Measurements from ENCODE around the gene DCLK1. TPM values are rescaled to one million over a fixed set of nuclear protein-coding genes. Genes with fewer than 3 reads are reported as not detected.

DCLK1 gene
- total RNA-seq, 1 donor = not detected

DNA sequence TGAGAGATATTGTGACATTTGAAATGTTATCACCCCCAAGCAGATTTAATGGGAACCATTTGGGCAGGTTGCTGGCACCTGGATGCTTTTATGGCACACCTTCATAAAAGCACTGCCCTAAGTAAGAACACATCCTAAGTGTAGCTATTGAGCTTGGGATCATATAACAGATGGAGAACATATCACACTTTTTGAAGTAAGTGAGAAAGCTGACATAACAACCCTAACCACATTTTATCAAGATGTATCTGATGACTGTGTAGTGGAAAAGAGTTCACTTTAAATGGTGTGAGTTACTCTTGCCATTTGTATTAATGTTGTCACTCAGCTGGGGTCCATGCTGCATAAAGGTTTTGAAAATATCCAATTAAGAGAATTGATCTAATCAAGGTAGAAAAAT lies 287.9 kb downstream of the DCLK1 start:
- Histone ChIP-seq H3K4me3 (ENCODE audit: low read length) (no peak overlapping the region), H3K4me1 (ENCODE audit: insufficient read depth, low read length) (no peaks in the 10 kb centered on the region), H3K27me3 (ENCODE audit: insufficient read depth, low read length) (no peaks in the 10 kb centered on the region), H3K9me3 (ENCODE audit: low read depth, low read length) (no peaks in the 10 kb centered on the region)

- H3K9me3 ChIP-seq (ENCODE audit: low read depth, low read length) = no peaks in the 10 kb centered on the region
- H3K4me1 ChIP-seq (ENCODE audit: insufficient read depth, low read length) = no peaks in the 10 kb centered on the region
- H3K4me3 ChIP-seq (ENCODE audit: low read length) = no peak overlapping the region
- no peaks in the 10 kb centered on the region for H3K27me3 ChIP-seq (ENCODE audit: insufficient read depth, low read length)
Measured at GRCh38 chr13:35841060-35841521, 290.1 kb downstream of the DCLK1 start.

DNA sequence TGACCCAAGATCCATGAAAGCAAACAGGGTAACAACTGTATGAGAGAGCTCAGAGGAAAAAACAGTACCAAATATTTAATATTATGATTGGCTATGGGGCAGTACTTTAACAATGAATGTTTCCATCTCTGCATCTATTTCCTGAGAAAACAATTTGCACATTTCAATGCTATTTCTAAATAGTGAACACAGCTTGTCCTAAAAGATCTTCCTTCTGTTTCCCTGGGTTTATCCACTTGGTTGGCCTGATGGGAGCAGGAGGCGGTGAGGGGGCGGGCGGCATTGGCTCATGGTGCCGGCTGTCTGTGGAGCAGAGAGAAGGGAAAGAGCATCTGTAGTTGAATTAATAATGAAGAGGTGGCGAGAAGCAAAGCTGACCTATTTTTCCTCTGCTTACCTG lies 291.4 kb downstream of the DCLK1 start:
- Histone ChIP-seq H3K4me3 (ENCODE audit: low read length) (no peak overlapping the region), H3K27me3 (ENCODE audit: insufficient read depth, low read length) (no peaks in the 10 kb centered on the region), H3K9me3 (ENCODE audit: low read depth, low read length) (no peaks in the 10 kb centered on the region), H3K4me1 (ENCODE audit: insufficient read depth, low read length) (no peaks in the 10 kb centered on the region)

DNA sequence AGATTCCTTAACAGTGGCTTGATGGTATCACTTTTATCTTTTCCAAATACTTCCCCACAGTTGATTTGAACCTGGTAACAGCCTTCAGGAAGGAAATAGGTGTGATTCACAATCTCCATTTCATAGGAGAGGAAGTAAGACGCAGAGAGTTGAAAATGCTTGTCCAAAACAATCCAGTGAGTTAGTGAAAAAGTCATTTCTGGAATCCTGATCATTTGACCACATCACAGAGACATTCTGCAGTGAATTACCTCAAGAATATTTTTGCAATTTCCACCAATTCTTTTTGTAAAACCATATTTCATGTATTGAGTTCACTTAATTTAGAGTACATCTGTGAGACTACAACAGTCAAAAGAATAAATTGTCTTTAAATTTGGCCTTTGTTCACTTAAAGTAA lies 292.8 kb downstream of the DCLK1 start:
- Histone ChIP-seq H3K4me3 (ENCODE audit: low read length) (no peak overlapping the region), H3K4me1 (ENCODE audit: insufficient read depth, low read length) (no peaks in the 10 kb centered on the region)

DNA sequence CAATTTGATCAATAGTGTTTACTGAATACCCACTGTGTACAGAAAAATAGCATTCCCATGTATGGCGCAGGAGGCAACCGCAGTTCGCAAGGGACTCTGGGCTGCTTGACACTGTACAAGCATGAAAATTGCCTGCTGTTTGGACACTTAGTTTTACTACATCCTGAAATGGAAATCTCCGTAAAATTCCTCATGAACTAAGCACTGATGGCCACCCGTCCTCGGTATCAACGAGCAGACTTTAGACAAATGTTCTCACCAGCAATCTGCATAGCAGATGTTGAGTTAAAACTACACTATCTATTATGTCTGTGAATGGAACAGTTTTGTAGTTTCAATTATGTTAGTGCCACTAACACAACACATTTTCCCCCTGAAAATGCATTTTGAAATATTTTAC lies 294.7 kb downstream of the DCLK1 start:
- H3K4me3 ChIP-seq (ENCODE audit: low read length) = no peak overlapping the region
- no peaks in the 10 kb centered on the region for H3K9me3 ChIP-seq (ENCODE audit: low read depth, low read length)
- H3K27me3 ChIP-seq (ENCODE audit: insufficient read depth, low read length) = no peaks in the 10 kb centered on the region
- no peaks in the 10 kb centered on the region for H3K4me1 ChIP-seq (ENCODE audit: insufficient read depth, low read length)

More for the DNA sequence above, 292.8 kb downstream of the DCLK1 start:
- Histone ChIP-seq H3K9me3 (ENCODE audit: low read depth, low read length) (no peaks in the 10 kb centered on the region), H3K27me3 (ENCODE audit: insufficient read depth, low read length) (no peaks in the 10 kb centered on the region)

GRCh38 chr13:35835989-35836388 lies 295.2 kb downstream of the DCLK1 start:
- H3K4me3 ChIP-seq (ENCODE audit: low read length) = no peak overlapping the region
- H3K27me3 ChIP-seq (ENCODE audit: insufficient read depth, low read length) = no peaks in the 10 kb centered on the region
- no peaks in the 10 kb centered on the region for H3K4me1 ChIP-seq (ENCODE audit: insufficient read depth, low read length)
- H3K9me3 ChIP-seq (ENCODE audit: low read depth, low read length) = no peaks in the 10 kb centered on the region

DNA sequence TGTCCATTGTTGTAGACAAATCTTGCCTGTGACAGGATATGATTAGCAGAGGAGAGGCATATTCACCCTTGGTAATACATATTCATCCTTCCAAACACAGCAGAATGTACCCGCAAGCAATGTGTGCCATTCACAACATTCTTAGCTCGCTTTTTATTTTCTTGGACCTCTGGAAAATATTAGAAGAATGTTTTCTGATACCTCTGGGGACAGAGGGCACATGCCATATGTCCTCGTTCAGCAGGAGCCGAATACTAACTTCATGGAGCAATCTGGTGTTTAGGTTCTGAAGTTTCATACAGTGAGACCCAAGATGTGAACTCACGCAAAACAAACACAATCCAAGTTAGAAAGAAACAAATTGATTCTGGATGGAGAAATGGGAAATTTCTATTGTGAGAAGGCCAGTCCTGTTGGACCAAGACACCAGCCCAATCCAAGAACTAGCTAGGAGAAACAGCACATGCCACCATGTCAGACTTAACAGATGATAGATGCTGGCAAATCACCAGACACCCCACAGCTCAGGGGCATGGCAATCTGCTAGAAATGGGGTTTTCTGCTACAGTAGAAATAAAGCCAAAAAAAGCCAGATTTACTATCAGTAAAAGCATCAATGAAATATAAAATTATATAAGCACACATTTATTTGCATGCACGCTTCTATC lies 297.4 kb downstream of the DCLK1 start:
- Histone ChIP-seq H3K27me3 (ENCODE audit: insufficient read depth, low read length) (no peaks in the 10 kb centered on the region), H3K4me3 (ENCODE audit: low read length) (no peak overlapping the region), H3K9me3 (ENCODE audit: low read depth, low read length) (no peaks in the 10 kb centered on the region), H3K4me1 (ENCODE audit: insufficient read depth, low read length) (no peaks in the 10 kb centered on the region)

GRCh38 chr13:35833031-35833430 lies 298.2 kb downstream of the DCLK1 start:
- Histone ChIP-seq H3K4me3 (ENCODE audit: low read length) (no peak overlapping the region), H3K4me1 (ENCODE audit: insufficient read depth, low read length) (no peaks in the 10 kb centered on the region), H3K27me3 (ENCODE audit: insufficient read depth, low read length) (no peaks in the 10 kb centered on the region), H3K9me3 (ENCODE audit: low read depth, low read length) (no peaks in the 10 kb centered on the region)

- no peak overlapping the region for H3K4me3 ChIP-seq (ENCODE audit: low read length)
- no peaks in the 10 kb centered on the region for H3K9me3 ChIP-seq (ENCODE audit: low read depth, low read length)
- H3K4me1 ChIP-seq (ENCODE audit: insufficient read depth, low read length) = no peaks in the 10 kb centered on the region
- no peaks in the 10 kb centered on the region for H3K27me3 ChIP-seq (ENCODE audit: insufficient read depth, low read length)
Measured at GRCh38 chr13:35832551-35832950, 298.6 kb downstream of the DCLK1 start.

DNA sequence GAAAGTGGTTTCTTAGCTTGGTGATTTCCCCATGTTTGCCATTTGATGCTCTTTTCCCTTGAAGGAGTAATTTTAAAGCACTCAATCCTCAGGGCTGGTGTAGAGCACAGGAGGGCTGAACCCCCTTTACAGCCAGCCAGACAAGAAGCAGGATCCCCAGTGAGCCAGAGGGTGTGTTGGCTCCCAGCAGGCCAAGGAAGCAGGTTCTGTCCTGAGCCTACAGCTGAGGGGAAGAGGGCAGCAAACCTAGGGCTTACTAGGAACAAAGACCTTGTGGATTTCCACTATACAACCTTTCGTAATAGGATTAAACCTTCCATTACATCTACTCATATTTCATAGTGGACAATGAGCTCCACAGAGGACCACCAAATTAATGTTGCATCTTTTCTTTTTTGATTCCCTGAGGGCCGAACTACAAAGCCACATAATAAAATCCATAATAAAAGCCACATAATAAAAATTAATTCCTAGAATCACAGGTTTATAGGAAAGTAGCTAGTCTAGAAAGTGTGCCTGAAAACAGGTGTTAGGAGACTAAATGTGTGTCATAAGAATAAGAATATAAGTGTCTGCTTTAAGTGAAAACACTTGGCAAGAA lies 300.2 kb downstream of the DCLK1 start:
- H3K9me3 ChIP-seq (ENCODE audit: low read depth, low read length) = no peaks in the 10 kb centered on the region
- no peaks in the 10 kb centered on the region for H3K27me3 ChIP-seq (ENCODE audit: insufficient read depth, low read length)
- no peaks in the 10 kb centered on the region for H3K4me1 ChIP-seq (ENCODE audit: insufficient read depth, low read length)
- no peak overlapping the region for H3K4me3 ChIP-seq (ENCODE audit: low read length)

DNA sequence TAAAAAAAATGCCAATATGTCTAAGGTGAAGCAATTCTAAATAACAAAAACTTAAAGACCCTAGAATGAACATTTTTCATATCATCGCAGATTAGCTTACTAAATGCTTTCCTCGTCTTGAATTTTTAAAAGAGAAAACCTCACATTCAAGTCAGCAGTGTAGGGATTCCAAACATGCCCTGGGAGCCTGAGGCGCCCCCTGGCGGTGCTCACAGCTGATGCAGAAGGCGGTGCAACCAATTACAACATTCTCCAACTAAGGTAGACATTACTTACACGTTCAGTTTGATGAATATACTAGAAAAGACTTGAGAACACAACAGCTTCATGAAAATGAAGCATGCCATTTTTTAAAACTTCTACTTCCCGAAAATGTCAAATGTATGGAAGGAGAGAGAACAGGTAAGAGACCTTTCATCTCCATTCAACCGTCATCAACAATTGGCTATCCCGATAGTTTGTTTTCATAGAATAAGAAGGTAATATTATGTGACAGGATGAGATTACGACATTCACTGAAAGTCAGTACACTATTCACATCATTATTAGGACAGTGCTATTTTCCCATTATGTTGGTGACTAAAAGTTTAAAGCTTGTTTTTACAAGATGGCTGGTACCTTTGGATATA lies 304.4 kb downstream of the DCLK1 start:
- Histone ChIP-seq H3K4me1 (ENCODE audit: insufficient read depth, low read length) (no peaks in the 10 kb centered on the region), H3K9me3 (ENCODE audit: low read depth, low read length) (no peaks in the 10 kb centered on the region), H3K27me3 (ENCODE audit: insufficient read depth, low read length) (no peaks in the 10 kb centered on the region), H3K4me3 (ENCODE audit: low read length) (no peak overlapping the region)

GRCh38 chr13:35824825-35825224 lies 306.4 kb downstream of the DCLK1 start:
- Histone ChIP-seq H3K4me1 (ENCODE audit: insufficient read depth, low read length) (no peaks in the 10 kb centered on the region), H3K27me3 (ENCODE audit: insufficient read depth, low read length) (no peaks in the 10 kb centered on the region), H3K4me3 (ENCODE audit: low read length) (no peak overlapping the region), H3K9me3 (ENCODE audit: low read depth, low read length) (no peaks in the 10 kb centered on the region)

GRCh38 chr13:35824395-35824794 lies 306.8 kb downstream of the DCLK1 start:
- Histone ChIP-seq H3K4me3 (ENCODE audit: low read length) (no peak overlapping the region), H3K4me1 (ENCODE audit: insufficient read depth, low read length) (no peaks in the 10 kb centered on the region), H3K9me3 (ENCODE audit: low read depth, low read length) (no peaks in the 10 kb centered on the region), H3K27me3 (ENCODE audit: insufficient read depth, low read length) (no peaks in the 10 kb centered on the region)

DNA sequence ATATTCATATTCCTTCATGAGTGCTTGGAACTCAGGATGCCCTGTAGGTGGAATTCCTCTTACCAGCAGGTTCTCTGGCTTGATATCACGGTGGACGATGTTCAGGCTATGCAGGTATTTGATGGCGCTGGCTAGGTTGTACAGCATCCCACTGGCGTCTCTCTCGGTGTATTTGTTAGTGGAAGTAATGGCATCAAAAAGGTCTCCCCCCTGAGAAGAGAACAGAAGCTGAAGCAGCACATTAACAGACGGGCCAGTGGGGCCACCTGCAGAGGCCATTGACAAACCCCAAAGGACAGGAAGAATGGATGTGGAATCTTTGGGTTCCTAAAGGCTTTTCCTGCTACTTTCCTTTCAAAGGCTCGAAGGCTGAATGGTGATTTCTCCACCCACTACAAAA lies 308.5 kb downstream of the DCLK1 start:
- Histone ChIP-seq H3K27me3 (ENCODE audit: insufficient read depth, low read length) (no peaks in the 10 kb centered on the region), H3K9me3 (ENCODE audit: low read depth, low read length) (no peaks in the 10 kb centered on the region), H3K4me3 (ENCODE audit: low read length) (no peak overlapping the region), H3K4me1 (ENCODE audit: insufficient read depth, low read length) (no peaks in the 10 kb centered on the region)

GRCh38 chr13:35818633-35819067 lies 312.5 kb downstream of the DCLK1 start:
- no peaks in the 10 kb centered on the region for H3K9me3 ChIP-seq (ENCODE audit: low read depth, low read length)
- no peak overlapping the region for H3K4me3 ChIP-seq (ENCODE audit: low read length)
- no peaks in the 10 kb centered on the region for H3K27me3 ChIP-seq (ENCODE audit: insufficient read depth, low read length)
- no peaks in the 10 kb centered on the region for H3K4me1 ChIP-seq (ENCODE audit: insufficient read depth, low read length)

Data from mononuclear cell (primary cell).